Measurements from ENCODE around the gene CNPY4. TPM values are rescaled to one million over a fixed set of nuclear protein-coding genes. Genes with fewer than 3 reads are reported as not detected.
A peak's percentile ranks its signal among the peaks of the same experiment; 100 is the strongest.
"Not testable (repeated sequence)": the region's sequence is repeated elsewhere in the genome, so short reads cannot be mapped to it uniquely, and the experiment has no call there.

Gene CNPY4
- total and polyA plus RNA-seq, 12 donors: 14.0 to 46.5 (median 24.2) TPM

DNA sequence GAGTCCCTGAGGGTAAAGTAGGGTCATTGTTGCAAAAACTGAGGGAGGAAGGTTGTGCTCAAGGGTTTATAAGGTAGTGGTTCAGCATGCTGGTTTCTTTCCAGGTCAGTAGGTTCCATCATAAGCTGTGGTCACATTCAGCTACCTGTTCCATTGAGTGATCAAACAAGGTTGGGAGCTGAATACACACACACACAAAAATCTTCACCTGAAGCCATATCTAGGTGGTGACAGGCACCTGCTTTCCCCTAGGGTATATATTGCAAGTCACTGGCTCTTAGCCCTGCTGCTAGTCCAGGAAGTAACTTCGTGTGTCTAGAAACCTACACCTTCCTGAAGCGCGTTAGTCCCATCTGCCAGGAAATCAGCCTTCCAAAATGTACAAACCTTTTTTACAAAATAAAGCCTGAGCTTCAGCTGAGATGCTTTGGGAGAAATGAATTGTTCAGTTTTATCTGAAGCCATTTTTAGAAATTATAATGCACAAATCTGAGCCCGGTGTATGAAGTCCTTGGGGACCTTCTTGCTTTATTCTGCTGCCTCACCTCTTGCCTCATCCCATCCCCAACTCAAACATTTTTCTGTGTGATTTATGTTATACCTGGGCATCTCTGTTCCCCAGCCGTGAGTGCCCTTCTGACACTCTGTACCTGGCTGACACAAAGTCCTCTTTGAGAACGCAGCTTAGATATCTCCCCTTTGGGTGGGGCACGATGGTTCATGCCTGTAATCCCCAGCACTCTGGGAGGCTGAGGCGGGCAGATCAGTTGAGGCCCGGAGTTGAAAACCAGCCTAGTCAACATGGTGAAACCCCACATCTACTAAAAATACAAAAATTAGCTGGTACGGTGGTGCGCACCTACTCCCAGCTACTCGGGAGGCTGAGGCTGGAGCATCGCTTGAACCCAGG is 18.7 kb downstream of the CNPY4 start:
- H3K27ac ChIP-seq: no peak overlapping the region
- no peaks in the 10 kb centered on the region for H3K9me3 ChIP-seq (replicated peaks in 1 of 3)
- H3K4me1 ChIP-seq (replicated peaks in 1 of 2): no peaks in the 10 kb centered on the region
- H3K27me3 ChIP-seq: no peaks in the 10 kb centered on the region
- 80 to 85% (median 81%) methylated on average over 13 of the region's 13 CpGs for WGBS, 4 donors
- H3K4me3 ChIP-seq: no peak overlapping the region
- TF ChIP-seq, protein P1, sequence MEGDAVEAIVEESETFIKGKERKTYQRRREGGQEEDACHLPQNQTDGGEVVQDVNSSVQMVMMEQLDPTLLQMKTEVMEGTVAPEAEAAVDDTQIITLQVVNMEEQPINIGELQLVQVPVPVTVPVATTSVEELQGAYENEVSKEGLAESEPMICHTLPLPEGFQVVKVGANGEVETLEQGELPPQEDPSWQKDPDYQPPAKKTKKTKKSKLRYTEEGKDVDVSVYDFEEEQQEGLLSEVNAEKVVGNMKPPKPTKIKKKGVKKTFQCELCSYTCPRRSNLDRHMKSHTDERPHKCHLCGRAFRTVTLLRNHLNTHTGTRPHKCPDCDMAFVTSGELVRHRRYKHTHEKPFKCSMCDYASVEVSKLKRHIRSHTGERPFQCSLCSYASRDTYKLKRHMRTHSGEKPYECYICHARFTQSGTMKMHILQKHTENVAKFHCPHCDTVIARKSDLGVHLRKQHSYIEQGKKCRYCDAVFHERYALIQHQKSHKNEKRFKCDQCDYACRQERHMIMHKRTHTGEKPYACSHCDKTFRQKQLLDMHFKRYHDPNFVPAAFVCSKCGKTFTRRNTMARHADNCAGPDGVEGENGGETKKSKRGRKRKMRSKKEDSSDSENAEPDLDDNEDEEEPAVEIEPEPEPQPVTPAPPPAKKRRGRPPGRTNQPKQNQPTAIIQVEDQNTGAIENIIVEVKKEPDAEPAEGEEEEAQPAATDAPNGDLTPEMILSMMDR (IDR thresholded peaks at IDR 0.05): no peak
- TF ChIP-seq POLR2A (IDR thresholded peaks at IDR 0.05): no peak
- H3K36me3 ChIP-seq (replicated peaks in 1 of 2): no peaks in the 10 kb centered on the region
- DNase-seq: no peak
- intact Hi-C loops (cut with DNase I): no loop called here

DNA sequence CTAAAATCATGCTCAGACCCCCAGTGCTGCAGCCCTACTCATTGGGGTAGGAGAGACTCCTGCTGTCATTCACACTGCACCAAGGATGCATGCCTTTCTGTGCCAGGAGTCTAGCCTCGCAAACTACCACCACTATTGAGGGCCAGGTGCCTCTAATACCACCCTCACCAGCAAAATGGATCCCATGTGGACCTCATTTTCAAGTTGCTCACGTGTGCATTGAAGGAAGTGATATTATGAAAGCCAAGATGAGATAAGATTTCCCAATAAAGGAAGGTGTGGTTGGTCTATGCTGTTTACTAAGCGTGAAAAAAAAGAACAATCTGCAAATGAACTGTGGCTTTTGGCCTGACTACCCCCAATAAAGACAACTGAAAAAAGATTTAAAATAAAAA is 22.1 kb downstream of the CNPY4 start:
- Histone ChIP-seq H3K4me1 (replicated peaks in 1 of 2) (no peaks in the 10 kb centered on the region), H3K27ac (no peak overlapping the region), H3K27me3 (no peaks in the 10 kb centered on the region), H3K9me3 (replicated peaks in 1 of 3) (no peaks in the 10 kb centered on the region), H3K4me3 (no peak overlapping the region), H3K36me3 (replicated peaks in 1 of 2) (no peaks in the 10 kb centered on the region)
- no peak for DNase-seq
- 59 to 73% (median 72%) methylated on average over 3 of the region's 3 CpGs for WGBS, 4 donors
- no peak for TF ChIP-seq POLR2A (IDR thresholded peaks at IDR 0.05)
- TF ChIP-seq, protein P1 (IDR thresholded peaks at IDR 0.05): no peak
- intact Hi-C loops (cut with DNase I): no loop called here

DNA sequence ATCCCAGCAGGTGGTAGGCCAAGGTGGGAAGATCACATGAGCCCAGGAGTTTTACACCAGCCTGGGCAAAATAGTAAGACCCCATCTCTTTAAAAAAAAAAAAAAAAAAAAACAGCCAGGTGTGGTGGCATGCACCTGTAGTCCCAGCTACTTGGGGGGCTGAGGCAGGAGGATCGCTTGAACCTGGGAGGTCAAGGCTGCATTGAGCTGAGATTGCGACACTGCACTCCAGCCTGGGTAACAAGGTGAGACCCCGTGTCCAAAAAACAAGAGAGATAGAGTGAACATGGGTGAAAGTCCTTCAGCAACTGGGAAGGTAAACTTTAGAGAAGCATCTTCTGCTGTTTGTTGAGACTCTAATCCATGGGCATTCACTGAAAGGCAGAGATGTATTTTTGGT is 23.0 kb downstream of the CNPY4 start:
- Histone ChIP-seq H3K4me3 (no peak overlapping the region), H3K27me3 (no peaks in the 10 kb centered on the region), H3K4me1 (replicated peaks in 1 of 2) (no peaks in the 10 kb centered on the region), H3K36me3 (replicated peaks in 1 of 2) (no peaks in the 10 kb centered on the region), H3K27ac (no peak overlapping the region), H3K9me3 (replicated peaks in 1 of 3) (no peaks in the 10 kb centered on the region)
- no peak for DNase-seq
- intact Hi-C loops (cut with DNase I): no loop called here
- TF ChIP-seq, protein P1 (IDR thresholded peaks at IDR 0.05): no peak
- TF ChIP-seq POLR2A (IDR thresholded peaks at IDR 0.05): no peak
- WGBS, 4 donors: 84 to 89% (median 85%) methylated on average over 3 of the region's 3 CpGs

DNA sequence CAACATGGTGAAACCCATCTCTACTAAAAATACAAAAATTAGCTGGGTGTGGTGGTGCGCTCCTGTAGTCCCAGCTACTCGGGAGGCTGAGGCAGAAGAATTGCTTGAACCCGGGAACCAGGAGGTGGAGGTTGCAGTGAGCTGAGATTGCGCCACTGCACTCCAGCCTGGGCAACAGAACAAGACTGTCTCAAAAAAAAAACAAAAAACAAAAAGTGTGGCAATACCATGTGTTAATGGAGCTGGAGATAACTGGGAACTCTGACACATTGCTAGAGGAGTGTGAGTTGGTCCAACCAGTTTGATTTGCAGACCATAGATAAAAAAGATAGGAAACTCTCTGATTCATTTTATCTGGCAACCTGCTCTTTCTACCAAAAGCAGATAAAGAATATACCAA is 26.9 kb downstream of the CNPY4 start:
- H3K27me3 ChIP-seq; H3K36me3 ChIP-seq (replicated peaks in 1 of 2); intact Hi-C loops (cut with DNase I); H3K4me3 ChIP-seq; H3K9me3 ChIP-seq (replicated peaks in 1 of 3): not testable (repeated sequence)
- Histone ChIP-seq H3K4me1 (replicated peaks in 1 of 2) (peaks cover 0 to 16% of the 10 kb centered on the region in 2 donors), H3K27ac (peak overlapping the region in 1 of 5 donors; percentile 38)
- DNase-seq: peak in 3 of 7 donors; percentile 56 to 75 (median 59)
- 59 to 77% (median 65%) methylated on average over 4 of the region's 4 CpGs for WGBS, 4 donors

- WGBS, 4 donors: 91 to 95% (median 92%) methylated on average over 2 of the region's 2 CpGs
Observed at GRCh38 chr7:100147278-100147677, 27.8 kb downstream of the CNPY4 start.

More at GRCh38 chr7:100147278-100147677, 27.8 kb downstream of the CNPY4 start:
- peaks cover 0 to 16% of the 10 kb centered on the region in 2 donors for H3K4me1 ChIP-seq (replicated peaks in 1 of 2)
- intact Hi-C loops (cut with DNase I): no loop called here
- no peaks in the 10 kb centered on the region for H3K9me3 ChIP-seq (replicated peaks in 1 of 3)
- no peak overlapping the region for H3K4me3 ChIP-seq
- H3K36me3 ChIP-seq (replicated peaks in 1 of 2): no peaks in the 10 kb centered on the region
- no peak for DNase-seq
- TF ChIP-seq, protein P1 (IDR thresholded peaks at IDR 0.05): no peak
- no peak for TF ChIP-seq POLR2A (IDR thresholded peaks at IDR 0.05)
- H3K27ac ChIP-seq: no peak overlapping the region
- no peaks in the 10 kb centered on the region for H3K27me3 ChIP-seq
